HG02943 (cell line): ENCODE results near the gene ADAM15.

Experiments
- ATAC-seq: cut with Tn5 transposase; IDR thresholded peaks from one replicate; pipeline ENCODE4 v1.9.1; 2021; ENCODE audit warnings: mild to moderate bottlenecking, low read depth, moderate library complexity; ENCODE audit not compliant: unreplicated experiment

Gene ADAM15

GRCh38 chr1:155011437-155012025 is 39.6 kb upstream of the ADAM15 start:
- no peak for ATAC-seq

DNA sequence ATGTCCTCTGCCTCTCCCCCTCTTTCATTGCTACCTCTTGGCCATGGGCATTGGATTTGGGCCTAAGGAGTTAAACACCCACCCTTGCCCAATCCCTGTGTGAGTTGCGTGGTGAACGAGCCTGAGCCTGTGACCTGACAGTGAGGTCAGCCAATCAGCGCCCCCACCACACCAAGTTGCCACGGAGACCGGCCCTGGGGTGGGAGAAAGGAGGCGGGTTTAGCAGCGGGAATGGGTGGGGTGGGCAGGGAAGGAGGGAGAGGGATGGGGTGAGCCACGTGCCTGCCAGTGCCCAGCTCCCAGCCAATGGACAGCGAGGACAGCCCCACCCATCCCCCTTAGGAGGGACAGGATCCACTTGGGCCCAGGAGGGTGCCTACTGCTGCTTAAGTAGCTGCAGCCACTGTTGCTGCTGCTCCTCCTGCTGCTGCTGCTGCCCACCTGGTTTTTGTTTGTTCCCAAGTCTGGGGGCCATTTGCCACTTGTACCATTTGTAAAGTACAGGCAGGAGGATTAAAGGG is 39.0 kb upstream of the ADAM15 start:
- ATAC-seq: no peak

GRCh38 chr1:155012776-155013602 is 38.1 kb upstream of the ADAM15 start:
- ATAC-seq: no peak

- ATAC-seq: no peak
Observed at GRCh38 chr1:155013632-155014031, 37.5 kb upstream of the ADAM15 start.

GRCh38 chr1:155014709-155015508 is 36.2 kb upstream of the ADAM15 start:
- no peak for ATAC-seq

- ATAC-seq: no peak
Observed at GRCh38 chr1:155015527-155016230, 35.4 kb upstream of the ADAM15 start.

- ATAC-seq: no peak
Observed at GRCh38 chr1:155016231-155016831, 34.8 kb upstream of the ADAM15 start.

GRCh38 chr1:155017041-155017945 is 33.8 kb upstream of the ADAM15 start:
- ATAC-seq: peak; percentile 58

GRCh38 chr1:155017946-155018316 is 33.2 kb upstream of the ADAM15 start:
- ATAC-seq: no peak

- no peak for ATAC-seq
Observed at GRCh38 chr1:155018617-155019348, 32.3 kb upstream of the ADAM15 start.

GRCh38 chr1:155019377-155020245 is 31.5 kb upstream of the ADAM15 start:
- no peak for ATAC-seq

GRCh38 chr1:155022136-155022926 is 28.8 kb upstream of the ADAM15 start:
- ATAC-seq: no peak

DNA sequence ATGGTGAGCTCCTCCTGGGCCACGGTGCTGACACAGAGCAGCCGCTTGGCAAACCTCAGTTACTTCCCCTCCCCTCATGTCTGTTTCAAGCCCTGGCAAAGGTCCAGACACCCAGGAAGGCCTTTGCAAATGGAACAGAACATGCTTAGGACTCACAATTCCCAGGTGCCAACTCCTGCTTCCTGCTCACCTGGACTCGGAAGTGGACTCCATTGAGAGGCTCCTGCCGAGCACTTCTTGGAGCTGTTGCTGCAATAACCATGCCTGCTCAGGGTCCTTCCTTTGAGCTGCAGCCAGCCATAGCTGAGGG is 28.2 kb upstream of the ADAM15 start:
- no peak for ATAC-seq

- ATAC-seq: no peak
Observed at GRCh38 chr1:155023627-155024026, 27.5 kb upstream of the ADAM15 start.

GRCh38 chr1:155024315-155024714 is 26.8 kb upstream of the ADAM15 start:
- ATAC-seq: no peak

GRCh38 chr1:155026154-155026553 is 25.0 kb upstream of the ADAM15 start:
- no peak for ATAC-seq

DNA sequence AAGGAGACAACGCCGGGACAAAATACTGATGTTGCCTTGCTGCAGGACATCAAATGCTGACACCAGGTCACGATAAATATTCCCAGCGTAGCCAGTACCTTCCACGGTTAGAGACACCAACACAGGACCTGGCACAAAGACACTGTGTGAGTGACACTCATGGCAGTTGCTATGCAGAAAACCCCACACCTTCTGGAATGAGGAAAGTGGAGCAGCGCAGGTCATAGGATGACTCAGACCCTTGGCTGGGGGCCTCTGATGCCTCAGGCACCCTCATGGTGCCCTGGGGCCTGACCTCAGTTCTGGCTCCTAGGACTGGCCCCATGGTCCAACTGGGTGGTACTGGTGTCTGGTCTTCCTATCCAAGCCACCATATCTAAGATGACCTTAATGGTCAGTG is 24.5 kb upstream of the ADAM15 start:
- ATAC-seq: no peak
